GM23338 (cell line): ENCODE results near the gene BCAS3. TPM values are rescaled to one million over a fixed set of nuclear protein-coding genes. Genes with fewer than 3 reads are reported as not detected.

Experiments used
- ATAC-seq: fragments of 200-7000 bp; cut with Tn5 transposase; 3 replicates; pipeline ENCODE4 v1.9.1; 2020
- DNase-seq: peaks from one replicate; pipeline ENCODE4 v3.0.0-alpha.2; 2015; ENCODE audit warnings: low spot score
- H2AFZ ChIP-seq: fragments of 200-600 bp; sonication (generic); 2 replicates; pipeline ENCODE4 v1.8.0; 2016; ENCODE audit warnings: antibody characterized with exemption, mild to moderate bottlenecking, moderate library complexity
- H3F3A ChIP-seq: fragments of 200-600 bp; sonication (generic); replicated peaks from 2 replicates; pipeline ENCODE4 v1.8.0; 2017; ENCODE audit warnings: antibody characterized with exemption, mixed run types, low read depth
- H3K27ac ChIP-seq: fragments of 200-600 bp; sonication (generic); 2 replicates; pipeline ENCODE4 v1.6.1; 2016; ENCODE audit warnings: low read depth
- H3K27me3 ChIP-seq: fragments of 200-600 bp; sonication (generic); 2 replicates; pipeline ENCODE4 v1.8.0; 2016; ENCODE audit warnings: mild to moderate bottlenecking, mixed run types, moderate library complexity; ENCODE audit not compliant: insufficient read depth
- H3K36me3 ChIP-seq: fragments of 200-600 bp; sonication (generic); 2 replicates; pipeline ENCODE4 v1.8.0; 2016; ENCODE audit warnings: mild to moderate bottlenecking; ENCODE audit not compliant: insufficient read depth
- H3K4me1 ChIP-seq: fragments of 200-600 bp; sonication (generic); 2 replicates; pipeline ENCODE4 v1.8.0; 2016; ENCODE audit warnings: mild to moderate bottlenecking, moderate library complexity; ENCODE audit not compliant: insufficient read depth
- H3K4me2 ChIP-seq: fragments of 200-600 bp; sonication (generic); 2 replicates; pipeline ENCODE4 v1.7.1; 2017; ENCODE audit warnings: mixed run types
- H3K4me3 ChIP-seq: fragments of 200-600 bp; sonication (generic); 2 replicates; pipeline ENCODE4 v1.6.1; 2016; ENCODE audit warnings: mixed run types
- H3K79me2 ChIP-seq: fragments of 200-600 bp; sonication (generic); replicated peaks from 2 replicates; pipeline ENCODE4 v1.8.0; 2017; ENCODE audit warnings: mild to moderate bottlenecking; ENCODE audit not compliant: insufficient read depth
- H3K9me2 ChIP-seq: fragments of 200-600 bp; sonication (generic); 2 replicates; pipeline ENCODE4 v1.8.0; 2017; ENCODE audit not compliant: insufficient read depth
- H4K20me1 ChIP-seq: fragments of 200-600 bp; sonication (generic); replicated peaks from 2 replicates; pipeline ENCODE4 v1.8.0; 2017; ENCODE audit warnings: mild to moderate bottlenecking; ENCODE audit not compliant: insufficient read depth
- H3K27ac Mint-ChIP-seq: 2 replicates; pipeline ENCODE4 v1.8.0; 2020; ENCODE audit warnings: inconsistent platforms, mild to moderate bottlenecking, moderate library complexity, mixed read lengths
- H3K27me3 Mint-ChIP-seq: 3 replicates; pipeline ENCODE4 v1.8.0; 2022; ENCODE audit warnings: low read depth, mild to moderate bottlenecking, moderate library complexity, mixed read lengths, inconsistent platforms; ENCODE audit not compliant: insufficient read depth, poor library complexity
- H3K36me3 Mint-ChIP-seq: 3 replicates; pipeline ENCODE4 v1.8.0; 2021; ENCODE audit warnings: low read depth, mild to moderate bottlenecking, inconsistent platforms, moderate library complexity, mixed read lengths
- H3K4me1 Mint-ChIP-seq: 3 replicates; pipeline ENCODE4 v1.8.0; 2020; ENCODE audit warnings: mild to moderate bottlenecking, inconsistent platforms, mixed read lengths
- H3K4me3 Mint-ChIP-seq: 3 replicates; pipeline ENCODE4 v1.8.0; 2021; ENCODE audit warnings: moderate library complexity, mild to moderate bottlenecking, inconsistent platforms, mixed read lengths
- H3K9me3 Mint-ChIP-seq: 3 replicates; pipeline ENCODE4 v1.8.0; 2020; ENCODE audit warnings: moderate library complexity, mild to moderate bottlenecking, inconsistent platforms, mixed read lengths
- CREB1 ChIP-seq: fragments of 250-450 bp; sonication (Bioruptor Pico); IDR thresholded peaks from 2 replicates; pipeline ENCODE4 v1.5.0; 2020; ENCODE audit warnings: low read depth, mild to moderate bottlenecking, moderate library complexity
- CTCF ChIP-seq, 2 experiments: fragments of 200-600 bp in 1 of 2; sonication (generic) in 1 of 2; conservative IDR thresholded peaks; 2 replicates each; pipeline versions ENCODE4 v1.5.1 to v1.6.1; 2016 to 2017; ENCODE audit warnings: antibody characterized with exemption in 2 of 2, low read depth in 2 of 2, mild to moderate bottlenecking in 2 of 2, moderate library complexity in 1 of 2
- ETS1 ChIP-seq: IDR thresholded peaks from 2 replicates; pipeline ENCODE4 v1.6.1; 2016; ENCODE audit warnings: antibody characterized with exemption
- EZH2 ChIP-seq: fragments of 200-600 bp; sonication (generic); IDR thresholded peaks from one replicate; pipeline ENCODE4 v1.8.0; 2017; ENCODE audit warnings: antibody characterized with exemption, mild to moderate bottlenecking, low read depth; ENCODE audit not compliant: unreplicated experiment
- EZH2phosphoT487 ChIP-seq: fragments of 200-600 bp; sonication (generic); IDR thresholded peaks from one replicate; pipeline ENCODE4 v1.8.1; 2018; ENCODE audit warnings: antibody characterized with exemption; ENCODE audit not compliant: unreplicated experiment
- JUNB ChIP-seq: IDR thresholded peaks from one replicate; pipeline ENCODE4 v1.6.1; 2016; ENCODE audit warnings: antibody characterized with exemption; ENCODE audit not compliant: unreplicated experiment
- NANOG ChIP-seq: IDR thresholded peaks from 2 replicates; pipeline ENCODE4 v1.6.1; 2016; ENCODE audit warnings: antibody characterized with exemption, borderline replicate concordance
- POLR2AphosphoS5 ChIP-seq: IDR thresholded peaks from 2 replicates; pipeline ENCODE4 v1.6.1; 2016; ENCODE audit warnings: antibody characterized with exemption, low read depth
- REST ChIP-seq: IDR thresholded peaks from one replicate; pipeline ENCODE4 v1.6.1; 2018; ENCODE audit warnings: antibody characterized with exemption; ENCODE audit not compliant: unreplicated experiment
- STAT1 ChIP-seq: IDR thresholded peaks from one replicate; pipeline ENCODE4 v1.6.1; 2016; ENCODE audit warnings: antibody characterized with exemption; ENCODE audit not compliant: unreplicated experiment
- ZNF114 ChIP-seq: fragments of 250-450 bp; sonication (Bioruptor Pico); IDR thresholded peaks from 2 replicates; pipeline ENCODE4 v1.5.0; 2020; ENCODE audit warnings: mild to moderate bottlenecking, moderate library complexity
- ZNF331 ChIP-seq: fragments of 250-450 bp; sonication (Bioruptor Pico); IDR thresholded peaks from 2 replicates; pipeline ENCODE4 v1.5.0; 2020; ENCODE audit warnings: low read depth, mild to moderate bottlenecking, moderate library complexity
- ZNF462 ChIP-seq: fragments of 250-450 bp; sonication (Bioruptor Pico); IDR thresholded peaks from 2 replicates; pipeline ENCODE4 v1.5.0; 2020; ENCODE audit warnings: mild to moderate bottlenecking, moderate library complexity
- polyA plus RNA-seq: library from polyadenylated mRNA; unstranded; fragments of >200 nt; fragmentation: Nextera tagmentation; extraction: Ambion mirVana; gene quantifications from 2 replicates; pipeline ENCODE4 v1.2.1, GENCODE V29; 2016
- total RNA-seq: library from RNA; depleted of rRNA; stranded (reverse); fragments of >200 nt; shearing (Covaris generic); gene quantifications from 2 replicates; pipeline ENCODE4 v1.2.3, GENCODE V29; 2014

The BCAS3 gene
- total and polyA plus RNA-seq, 2 experiments from 2014 or later = 8.2 to 28.0 TPM

GRCh38 chr17:61216066-61216465 lies 538.4 kb downstream of the BCAS3 start:
- Mint-ChIP-seq H3K4me1 (peaks cover 17% of the 10 kb centered on the region; the same call in 2 of the 3 replicates), H3K4me3 (no peak overlapping the region), H3K27ac (no peak overlapping the region), H3K27me3 (no peaks in the 10 kb centered on the region), H3K9me3 (no peaks in the 10 kb centered on the region), H3K36me3 (no peaks in the 10 kb centered on the region)
- H2AFZ ChIP-seq = no peak overlapping the region
- H3K27me3 ChIP-seq = no peaks in the 10 kb centered on the region
- no peaks in the 10 kb centered on the region for H3K9me2 ChIP-seq
- DNase-seq (no peak), ATAC-seq (no peak)
- TF ChIP-seq EZH2 = no peak
- no peak for TF ChIP-seq POLR2AphosphoS5
- TF ChIP-seq ETS1 = no peak
- TF ChIP-seq NANOG = no peak
- TF ChIP-seq JUNB = no peak
- no peak for TF ChIP-seq ZNF462
- TF ChIP-seq STAT1 = no peak
- no peak for TF ChIP-seq EZH2phosphoT487
- no peak for TF ChIP-seq CTCF (conservative IDR thresholded peaks at IDR 0.05; ENCODE audit: low read depth in 2 of 2)
- no peak for TF ChIP-seq ZNF114 (CRISPR knock-in tag)
- TF ChIP-seq CREB1 (CRISPR knock-in tag) = no peak
- TF ChIP-seq REST = no peak
- TF ChIP-seq ZNF331 (CRISPR knock-in tag) = no peak
- H3K4me3 ChIP-seq = no peak overlapping the region
- no peaks in the 10 kb centered on the region for H4K20me1 ChIP-seq
- no peaks in the 10 kb centered on the region for H3K79me2 ChIP-seq
- no peak overlapping the region for H3K4me2 ChIP-seq
- no peaks in the 10 kb centered on the region for H3F3A ChIP-seq
- peaks cover 10% of the 10 kb centered on the region for H3K4me1 ChIP-seq
- no peak overlapping the region for H3K27ac ChIP-seq
- no peaks in the 10 kb centered on the region for H3K36me3 ChIP-seq
